ENCODE results near the gene SRRM4. TPM values are rescaled to one million over a fixed set of nuclear protein-coding genes. Genes with fewer than 3 reads are reported as not detected.
A peak's percentile ranks its signal among the peaks of the same experiment; 100 is the strongest.

SRRM4 gene
- total RNA-seq, 1 experiment from 2014 or later, result 1.4 TPM

DNA sequence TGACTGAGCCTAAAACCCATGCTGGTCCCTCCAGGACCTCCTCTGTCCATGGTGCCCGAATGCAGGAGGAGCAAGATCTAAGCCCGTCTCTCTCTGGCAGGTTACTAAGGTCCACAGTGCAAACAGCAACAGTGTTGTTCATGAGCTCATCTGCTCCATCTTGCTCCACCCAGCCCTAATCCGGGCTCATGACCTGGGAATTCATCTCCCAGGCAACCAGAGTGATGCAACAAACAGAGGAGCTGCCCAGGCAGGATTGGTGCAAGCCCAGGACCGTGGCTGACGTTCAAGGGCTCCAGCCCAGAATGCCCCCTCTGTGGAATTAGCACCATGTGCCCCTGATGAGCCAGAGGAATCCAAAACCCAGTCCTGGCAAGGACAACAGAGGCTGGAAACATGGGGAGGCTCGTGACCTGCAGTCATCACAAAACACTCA, 227.3 kb downstream of the SRRM4 start:
- no peak overlapping the region for H2BK12ac ChIP-seq (ENCODE audit: insufficient read length, low read depth, low read length)
- H3K23me2 ChIP-seq (ENCODE audit: insufficient read length, low read depth, low read length, poor library complexity, severe bottlenecking), result no peaks in the 10 kb centered on the region
- H3K36me3 Mint-ChIP-seq (ENCODE audit: insufficient read depth in 1 of 3, low read depth in 3 of 3), result no peaks in the 10 kb centered on the region
- peak overlapping the region in 2 of 3 experiments; percentile 21 to 92; a peak in 3 of 7 replicates for H3K27ac Mint-ChIP-seq
- H4K5ac ChIP-seq (ENCODE audit: insufficient read length, low read depth, low read length), result no peak overlapping the region
- no peaks in the 10 kb centered on the region for H3K79me1 ChIP-seq (ENCODE audit: insufficient read depth, low read depth, low read length, poor library complexity, severe bottlenecking)
- no peak overlapping the region for H2AK5ac ChIP-seq (ENCODE audit: insufficient read length, low read length)
- no peak overlapping the region for H3K23ac ChIP-seq (ENCODE audit: insufficient read length, low read depth, low read length)
- no peaks in the 10 kb centered on the region for H3K27me3 ChIP-seq (ENCODE audit: insufficient read depth, low read length)
- peak overlapping the region; percentile 77 for H3K18ac ChIP-seq (ENCODE audit: insufficient read length, low read depth, low read length)
- peaks cover 55 to 61% of the 10 kb centered on the region in 2 experiments for H3K4me1 Mint-ChIP-seq
- H2BK15ac ChIP-seq (ENCODE audit: low read depth, low read length), result no peak overlapping the region
- no peak overlapping the region for H3K56ac ChIP-seq (ENCODE audit: insufficient read length, low read depth, low read length)
- no peak overlapping the region for H3K9ac ChIP-seq (ENCODE audit: extremely low read depth, insufficient read length, low read length)
- no peak overlapping the region for H3K27ac ChIP-seq (ENCODE audit: insufficient read length, low read depth, low read length)
- no peaks in the 10 kb centered on the region for H4K20me1 ChIP-seq (ENCODE audit: control insufficient read depth, insufficient read depth, insufficient read length)
- H2AFZ ChIP-seq (ENCODE audit: low read length), result no peak overlapping the region
- no peak overlapping the region for H4K91ac ChIP-seq (ENCODE audit: insufficient read length, low read depth, low read length)
- no peak overlapping the region for H2BK5ac ChIP-seq (ENCODE audit: insufficient read length, low read length)
- TF ChIP-seq, protein P1, sequence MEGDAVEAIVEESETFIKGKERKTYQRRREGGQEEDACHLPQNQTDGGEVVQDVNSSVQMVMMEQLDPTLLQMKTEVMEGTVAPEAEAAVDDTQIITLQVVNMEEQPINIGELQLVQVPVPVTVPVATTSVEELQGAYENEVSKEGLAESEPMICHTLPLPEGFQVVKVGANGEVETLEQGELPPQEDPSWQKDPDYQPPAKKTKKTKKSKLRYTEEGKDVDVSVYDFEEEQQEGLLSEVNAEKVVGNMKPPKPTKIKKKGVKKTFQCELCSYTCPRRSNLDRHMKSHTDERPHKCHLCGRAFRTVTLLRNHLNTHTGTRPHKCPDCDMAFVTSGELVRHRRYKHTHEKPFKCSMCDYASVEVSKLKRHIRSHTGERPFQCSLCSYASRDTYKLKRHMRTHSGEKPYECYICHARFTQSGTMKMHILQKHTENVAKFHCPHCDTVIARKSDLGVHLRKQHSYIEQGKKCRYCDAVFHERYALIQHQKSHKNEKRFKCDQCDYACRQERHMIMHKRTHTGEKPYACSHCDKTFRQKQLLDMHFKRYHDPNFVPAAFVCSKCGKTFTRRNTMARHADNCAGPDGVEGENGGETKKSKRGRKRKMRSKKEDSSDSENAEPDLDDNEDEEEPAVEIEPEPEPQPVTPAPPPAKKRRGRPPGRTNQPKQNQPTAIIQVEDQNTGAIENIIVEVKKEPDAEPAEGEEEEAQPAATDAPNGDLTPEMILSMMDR (conservative IDR thresholded peaks at IDR 0.05), result no peak
- H3K9me3 ChIP-seq (ENCODE audit: control insufficient read depth, low read depth, low read length), result no peaks in the 10 kb centered on the region
- H4K8ac ChIP-seq (replicated peaks; ENCODE audit: insufficient read length, low read depth, low read length), result no peak overlapping the region
- H2BK20ac ChIP-seq (ENCODE audit: low read depth, low read length, poor library complexity, severe bottlenecking), result no peak overlapping the region
- no peak overlapping the region; the same call in 1 of the 2 replicates for H3K4ac ChIP-seq (ENCODE audit: low read depth, low read length)
- H3K27me3 Mint-ChIP-seq (ENCODE audit: low read depth), result no peaks in the 10 kb centered on the region
- peak overlapping the region; percentile 74 for H3K14ac ChIP-seq (ENCODE audit: insufficient read depth, low read length)
- no peak overlapping the region for H3K4me3 Mint-ChIP-seq
- peaks cover 4% of the 10 kb centered on the region; the same call in 1 of the 2 replicates for H3K4me1 ChIP-seq (ENCODE audit: insufficient read depth, low read length)
- H3K9me3 Mint-ChIP-seq, result no peaks in the 10 kb centered on the region
- no peak overlapping the region for H3K4me2 ChIP-seq (ENCODE audit: insufficient read depth, insufficient read length, low read length)
- H3K79me2 ChIP-seq (ENCODE audit: insufficient read depth, low read length), result no peaks in the 10 kb centered on the region
- peak; percentile 76 for DNase-seq
- WGBS (ENCODE audit: extremely low coverage, insufficient read length, low lambda C conversion rate), result no CpG with 5 or more reads among the region's 6 CpGs
- peak overlapping the region; percentile 83 for H2BK120ac ChIP-seq (ENCODE audit: low read depth, low read length, poor library complexity, severe bottlenecking)
- H3T11ph ChIP-seq (ENCODE audit: low read length), result peak overlapping the region; percentile 1

Data from H9 (cell line).